ENCODE results near the gene RAB24.
"Not testable (repeated sequence)": the region's sequence is repeated elsewhere in the genome, so short reads cannot be mapped to it uniquely, and the experiment has no call there.

The RAB24 gene

DNA sequence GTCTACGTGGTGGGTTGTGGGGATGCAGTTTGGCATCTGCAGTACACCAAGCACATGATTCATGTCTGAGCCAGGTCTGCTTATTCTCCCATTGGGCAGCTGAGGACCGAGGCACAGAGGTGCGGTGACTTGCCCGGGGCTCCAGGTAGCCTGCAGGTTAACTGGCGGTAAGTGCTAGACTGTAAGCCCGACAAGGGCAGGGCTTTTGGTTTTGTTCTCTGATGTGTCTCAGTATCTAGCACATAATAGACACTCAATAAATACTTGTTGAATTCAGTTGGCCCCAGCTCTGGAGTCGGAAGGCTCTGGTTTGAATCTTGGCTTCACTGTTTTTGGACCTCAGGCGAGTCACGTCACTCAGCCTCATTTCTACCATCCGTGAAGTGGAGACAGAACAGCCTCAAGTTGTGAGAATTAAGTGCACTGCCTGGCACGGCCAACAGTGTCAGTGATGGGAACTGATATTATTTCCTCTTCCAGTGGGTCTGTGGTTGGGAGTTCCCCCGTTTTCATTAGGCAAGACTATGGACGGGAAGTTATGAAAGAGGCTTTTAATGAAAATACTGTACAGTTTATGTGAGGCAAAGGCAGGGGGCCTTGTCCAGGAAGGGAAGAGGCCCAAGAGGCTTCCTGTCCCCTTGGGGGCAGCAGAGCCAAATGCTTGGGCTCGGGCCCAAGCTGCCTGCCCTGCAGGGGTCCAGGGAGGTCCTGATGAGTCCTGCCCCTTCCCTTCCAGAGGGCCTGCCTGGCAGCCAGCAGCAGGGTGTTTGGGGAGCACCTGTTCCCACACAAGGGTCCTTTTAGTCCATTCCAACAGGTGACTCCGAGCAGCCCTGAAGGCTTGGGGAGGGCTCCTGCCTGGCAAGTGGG, 3.4 kb upstream of the RAB24 start:
- Histone ChIP-seq H3K9me3 (ENCODE audit: control insufficient read depth, insufficient read depth, low read length) (no peaks in the 10 kb centered on the region), H3F3A (ENCODE audit: control insufficient read depth, insufficient read depth) (peaks cover 17% of the 10 kb centered on the region), H3K4me1 (ENCODE audit: control insufficient read depth, low read length) (peaks cover 69% of the 10 kb centered on the region), H3K4me2 (ENCODE audit: low read length) (peak overlapping the region; percentile 34; the same call in 1 of the 2 replicates), H3K9me2 (replicated peaks; ENCODE audit: control insufficient read depth, low read length) (no peaks in the 10 kb centered on the region), H3K36me3 (ENCODE audit: control insufficient read depth, low read length) (peaks cover 87% of the 10 kb centered on the region), H4K20me1 (ENCODE audit: control insufficient read depth, insufficient read depth, low read depth, low read length) (peaks cover 21% of the 10 kb centered on the region), H3K79me2 (ENCODE audit: control insufficient read depth, low read length) (peaks cover 77% of the 10 kb centered on the region), H3K4me3 (ENCODE audit: low read length) (peak overlapping the region; percentile 7; the same call in 1 of the 2 replicates), H3K27ac (ENCODE audit: low read depth, low read length) (peak overlapping the region; percentile 43), H3K27me3 (ENCODE audit: control insufficient read depth, low read length) (no peaks in the 10 kb centered on the region)
- no peak for TF ChIP-seq EZH2phosphoT487 (IDR thresholded peaks at IDR 0.05; ENCODE audit: borderline replicate concordance, low read length)
- TF ChIP-seq, protein P1, sequence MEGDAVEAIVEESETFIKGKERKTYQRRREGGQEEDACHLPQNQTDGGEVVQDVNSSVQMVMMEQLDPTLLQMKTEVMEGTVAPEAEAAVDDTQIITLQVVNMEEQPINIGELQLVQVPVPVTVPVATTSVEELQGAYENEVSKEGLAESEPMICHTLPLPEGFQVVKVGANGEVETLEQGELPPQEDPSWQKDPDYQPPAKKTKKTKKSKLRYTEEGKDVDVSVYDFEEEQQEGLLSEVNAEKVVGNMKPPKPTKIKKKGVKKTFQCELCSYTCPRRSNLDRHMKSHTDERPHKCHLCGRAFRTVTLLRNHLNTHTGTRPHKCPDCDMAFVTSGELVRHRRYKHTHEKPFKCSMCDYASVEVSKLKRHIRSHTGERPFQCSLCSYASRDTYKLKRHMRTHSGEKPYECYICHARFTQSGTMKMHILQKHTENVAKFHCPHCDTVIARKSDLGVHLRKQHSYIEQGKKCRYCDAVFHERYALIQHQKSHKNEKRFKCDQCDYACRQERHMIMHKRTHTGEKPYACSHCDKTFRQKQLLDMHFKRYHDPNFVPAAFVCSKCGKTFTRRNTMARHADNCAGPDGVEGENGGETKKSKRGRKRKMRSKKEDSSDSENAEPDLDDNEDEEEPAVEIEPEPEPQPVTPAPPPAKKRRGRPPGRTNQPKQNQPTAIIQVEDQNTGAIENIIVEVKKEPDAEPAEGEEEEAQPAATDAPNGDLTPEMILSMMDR (IDR thresholded peaks at IDR 0.05; ENCODE audit: low read depth, low read length, poor library complexity, severe bottlenecking) = no peak

DNA sequence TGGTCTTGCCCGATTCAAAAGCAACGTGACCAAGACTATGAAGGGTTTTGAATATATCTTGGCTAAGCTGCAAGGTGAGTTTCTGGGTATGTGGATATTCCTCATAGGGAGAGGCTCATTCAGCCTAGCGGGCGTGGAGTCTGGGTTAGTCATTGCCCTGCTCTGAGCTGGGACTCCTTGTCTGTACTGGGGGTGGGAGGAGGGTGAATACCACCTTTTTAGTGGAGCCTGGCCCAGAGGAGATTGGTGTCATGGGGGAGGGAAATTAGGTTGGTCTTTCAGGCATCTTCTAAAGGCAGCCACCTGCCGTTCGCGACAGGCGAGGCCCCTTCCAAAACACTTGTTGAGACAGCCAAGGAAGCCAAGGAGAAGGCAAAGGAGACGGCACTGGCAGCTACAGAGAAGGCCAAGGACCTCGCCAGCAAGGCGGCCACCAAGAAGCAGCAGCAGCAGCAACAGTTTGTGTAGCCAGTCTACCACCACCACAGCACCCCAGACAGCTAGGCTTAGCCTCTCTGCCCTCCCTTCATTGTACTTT, 2.7 kb upstream of the RAB24 start:
- Histone ChIP-seq H3K36me3 (ENCODE audit: control insufficient read depth, low read length) (peaks cover 90% of the 10 kb centered on the region), H3K4me1 (ENCODE audit: control insufficient read depth, low read length) (peaks cover 76% of the 10 kb centered on the region), H3F3A (ENCODE audit: control insufficient read depth, insufficient read depth) (peaks cover 23% of the 10 kb centered on the region), H4K20me1 (ENCODE audit: control insufficient read depth, insufficient read depth, low read depth, low read length) (peaks cover 24% of the 10 kb centered on the region), H3K4me2 (ENCODE audit: low read length) (peak overlapping the region; percentile 76), H3K79me2 (ENCODE audit: control insufficient read depth, low read length) (peaks cover 79% of the 10 kb centered on the region)
- H3K9me2 ChIP-seq (replicated peaks; ENCODE audit: control insufficient read depth, low read length); H3K4me3 ChIP-seq (ENCODE audit: low read length); H3K27me3 ChIP-seq (ENCODE audit: control insufficient read depth, low read length); H3K9me3 ChIP-seq (ENCODE audit: control insufficient read depth, insufficient read depth, low read length); H3K27ac ChIP-seq (ENCODE audit: low read depth, low read length): not testable (repeated sequence)

DNA sequence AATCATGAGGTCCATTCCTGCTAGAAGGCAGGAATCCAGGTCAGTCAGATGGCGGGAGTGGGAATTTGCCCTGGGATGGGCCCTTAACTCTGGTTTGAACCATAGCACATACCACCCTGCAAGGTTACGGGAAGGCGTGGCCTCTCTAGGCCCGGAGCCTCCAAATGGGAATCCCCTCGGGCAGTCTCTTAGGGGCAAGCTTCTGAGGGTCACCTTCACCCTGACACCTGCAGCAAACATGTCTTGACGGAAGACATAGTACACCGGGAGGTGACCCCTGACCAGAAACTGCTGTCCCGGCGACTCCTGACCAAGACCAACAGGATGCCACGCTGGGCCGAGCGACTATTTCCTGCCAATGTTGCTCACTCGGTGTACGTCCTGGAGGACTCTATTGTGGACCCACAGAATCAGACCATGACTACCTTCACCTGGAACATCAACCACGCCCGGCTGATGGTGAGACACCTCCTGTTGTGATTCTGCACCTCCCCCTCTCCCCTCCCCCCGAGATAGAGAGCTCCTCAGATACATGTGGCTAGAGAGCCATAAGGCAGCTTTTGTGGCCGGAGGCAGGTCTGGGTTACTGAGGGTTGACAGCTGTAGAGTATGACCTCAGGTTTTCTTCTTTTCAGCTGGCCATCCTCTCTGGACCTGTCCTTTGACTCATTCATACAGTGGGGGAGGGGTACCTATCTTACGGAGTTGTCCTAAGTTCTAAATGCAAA, 1.0 kb upstream of the RAB24 start:
- Histone ChIP-seq H3K9me3 (ENCODE audit: control insufficient read depth, insufficient read depth, low read length) (no peaks in the 10 kb centered on the region), H3K4me1 (ENCODE audit: control insufficient read depth, low read length) (peaks cover 79% of the 10 kb centered on the region), H3K4me2 (ENCODE audit: low read length) (peak overlapping the region; percentile 76), H3K79me2 (ENCODE audit: control insufficient read depth, low read length) (peaks cover 73% of the 10 kb centered on the region), H3F3A (ENCODE audit: control insufficient read depth, insufficient read depth) (peaks cover 25% of the 10 kb centered on the region), H3K4me3 (ENCODE audit: low read length) (peak overlapping the region; percentile 99), H3K27me3 (ENCODE audit: control insufficient read depth, low read length) (no peaks in the 10 kb centered on the region), H3K9me2 (replicated peaks; ENCODE audit: control insufficient read depth, low read length) (no peaks in the 10 kb centered on the region), H3K36me3 (ENCODE audit: control insufficient read depth, low read length) (peaks cover 84% of the 10 kb centered on the region), H3K27ac (ENCODE audit: low read depth, low read length) (peak overlapping the region; percentile 69), H4K20me1 (ENCODE audit: control insufficient read depth, insufficient read depth, low read depth, low read length) (peaks cover 17% of the 10 kb centered on the region; the same call in 1 of the 2 replicates)
- TF ChIP-seq EZH2phosphoT487 (IDR thresholded peaks at IDR 0.05; ENCODE audit: borderline replicate concordance, low read length) = no peak
- TF ChIP-seq, protein P1 (IDR thresholded peaks at IDR 0.05; ENCODE audit: low read depth, low read length, poor library complexity, severe bottlenecking) = no peak
